ENCODE data around the gene OR52H1.

DNA sequence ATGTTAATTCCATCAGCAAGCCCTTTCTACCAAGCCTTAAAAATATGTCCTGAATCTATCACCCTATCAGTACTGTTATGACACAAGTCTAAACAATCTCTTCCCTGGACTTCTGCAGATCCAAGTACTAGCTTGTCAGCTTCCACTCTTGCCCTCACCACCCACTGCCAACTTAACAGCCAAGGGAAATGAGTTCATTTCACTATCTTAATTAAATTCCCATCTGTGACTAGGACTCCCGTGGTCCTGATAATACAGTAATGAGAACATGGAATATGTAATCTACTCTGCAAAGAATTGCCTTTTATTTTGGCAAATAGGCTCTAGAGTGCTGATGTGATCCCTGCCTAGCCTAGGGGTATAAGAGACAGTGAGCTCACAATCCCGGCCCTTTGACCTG is 48.7 kb downstream of the OR52H1 start:
- no peak for TF ChIP-seq CTCF (conservative IDR thresholded peaks at IDR 0.05; ENCODE audit: low read depth, low read length)
- no peak for TF ChIP-seq EZH2 (IDR thresholded peaks at IDR 0.05; ENCODE audit: borderline replicate concordance, low read depth, low read length, poor library complexity, severe bottlenecking)
